ENCODE measurements around the gene KRT36. TPM values are rescaled to one million over a fixed set of nuclear protein-coding genes. Genes with fewer than 3 reads are reported as not detected.

The KRT36 gene
- polyA plus RNA-seq, 6 donors from 2014 or later = not detected

GRCh38 chr17:41529491-41529915 is 39.8 kb upstream of the KRT36 start:
- H3K4me3 Mint-ChIP-seq = peak overlapping the region in 4 of 8 donors; percentile 25 to 83 (median 53)
- H3K36me3 Mint-ChIP-seq = no peaks in the 10 kb centered on the region
- peaks cover 46 to 92% (median 74%) of the 10 kb centered on the region in 3 donors for H3K27me3 Mint-ChIP-seq
- ATAC-seq (ENCODE audit: low read depth in 2 of 2) (no peak), DNase-seq (no peak)
- peaks cover 13 to 23% (median 20%) of the 10 kb centered on the region in 3 donors for H3K4me1 Mint-ChIP-seq
- no peak overlapping the region for H3K27ac Mint-ChIP-seq
- H3K9me3 Mint-ChIP-seq = peaks cover 0 to 4% (median 0%) of the 10 kb centered on the region in 7 donors

- H3K9me3 Mint-ChIP-seq = peaks cover 0 to 4% (median 0%) of the 10 kb centered on the region in 7 donors
- peak overlapping the region in 6 of 8 donors; percentile 38 to 86 (median 74) for H3K4me3 Mint-ChIP-seq
- no peak overlapping the region for H3K27ac Mint-ChIP-seq
- peaks cover 42 to 93% (median 73%) of the 10 kb centered on the region in 3 donors for H3K27me3 Mint-ChIP-seq
- H3K36me3 Mint-ChIP-seq = no peaks in the 10 kb centered on the region
- no peak for DNase-seq
- ATAC-seq (ENCODE audit: low read depth in 2 of 2) = no peak
- peaks cover 13 to 23% (median 20%) of the 10 kb centered on the region in 3 donors for H3K4me1 Mint-ChIP-seq
Measured at GRCh38 chr17:41528959-41529353, 39.2 kb upstream of the KRT36 start.

GRCh38 chr17:41527063-41528023 is 37.6 kb upstream of the KRT36 start:
- H3K27me3 Mint-ChIP-seq = peaks cover 46 to 87% (median 59%) of the 10 kb centered on the region in 3 donors
- peaks cover 0 to 4% (median 0%) of the 10 kb centered on the region in 7 donors for H3K9me3 Mint-ChIP-seq
- H3K4me3 Mint-ChIP-seq = peak overlapping the region; percentile 15 to 85 (median 58)
- H3K27ac Mint-ChIP-seq = no peak overlapping the region
- ATAC-seq (ENCODE audit: low read depth in 2 of 2) (peak; percentile 28 to 49), DNase-seq (no peak)
- H3K36me3 Mint-ChIP-seq = no peaks in the 10 kb centered on the region
- peaks cover 13 to 23% (median 20%) of the 10 kb centered on the region in 3 donors for H3K4me1 Mint-ChIP-seq

- no peaks in the 10 kb centered on the region for H3K36me3 Mint-ChIP-seq
- no peak overlapping the region for H3K27ac Mint-ChIP-seq
- H3K4me3 Mint-ChIP-seq = no peak overlapping the region
- H3K9me3 Mint-ChIP-seq = peaks cover 0 to 4% (median 0%) of the 10 kb centered on the region in 7 donors
- no peak for ATAC-seq (ENCODE audit: low read depth in 2 of 2)
- H3K27me3 Mint-ChIP-seq = peaks cover 26 to 78% (median 40%) of the 10 kb centered on the region in 3 donors
- no peak for DNase-seq
- peaks cover 11 to 22% (median 16%) of the 10 kb centered on the region in 3 donors for H3K4me1 Mint-ChIP-seq
Measured at GRCh38 chr17:41524261-41524660, 34.6 kb upstream of the KRT36 start.

GRCh38 chr17:41523787-41524186 is 34.1 kb upstream of the KRT36 start:
- ATAC-seq (ENCODE audit: low read depth in 2 of 2) = no peak
- peak overlapping the region in 1 of 8 donors; percentile 22 for H3K4me3 Mint-ChIP-seq
- H3K9me3 Mint-ChIP-seq = peaks cover 0 to 4% (median 0%) of the 10 kb centered on the region in 7 donors
- peaks cover 8 to 18% (median 11%) of the 10 kb centered on the region in 3 donors for H3K4me1 Mint-ChIP-seq
- no peaks in the 10 kb centered on the region for H3K36me3 Mint-ChIP-seq
- H3K27me3 Mint-ChIP-seq = peaks cover 22 to 78% (median 40%) of the 10 kb centered on the region in 3 donors
- no peak for DNase-seq
- H3K27ac Mint-ChIP-seq = peak overlapping the region in 1 of 6 donors; percentile 81

- Mint-ChIP-seq H3K9me3 (peaks cover 0 to 4% (median 0%) of the 10 kb centered on the region in 7 donors), H3K4me3 (no peak overlapping the region), H3K27me3 (peaks cover 22 to 78% (median 39%) of the 10 kb centered on the region in 3 donors), H3K27ac (no peak overlapping the region), H3K36me3 (no peaks in the 10 kb centered on the region), H3K4me1 (peaks cover 4 to 12% (median 7%) of the 10 kb centered on the region in 3 donors)
- DNase-seq = no peak
- no peak for ATAC-seq (ENCODE audit: low read depth in 2 of 2)
Measured at GRCh38 chr17:41523225-41523593, 33.5 kb upstream of the KRT36 start.

- Mint-ChIP-seq H3K9me3 (peaks cover 0 to 4% (median 0%) of the 10 kb centered on the region in 7 donors), H3K4me3 (no peak overlapping the region), H3K27ac (no peak overlapping the region), H3K36me3 (no peaks in the 10 kb centered on the region), H3K4me1 (peaks cover 4 to 7% (median 7%) of the 10 kb centered on the region in 3 donors), H3K27me3 (peaks cover 22 to 73% (median 35%) of the 10 kb centered on the region in 3 donors)
- no peak for ATAC-seq (ENCODE audit: low read depth in 2 of 2)
- DNase-seq = no peak
Measured at GRCh38 chr17:41522301-41523224, 32.9 kb upstream of the KRT36 start.

GRCh38 chr17:41521574-41522261 is 32.0 kb upstream of the KRT36 start:
- Mint-ChIP-seq H3K9me3 (peaks cover 0 to under 1% (median 0%) of the 10 kb centered on the region in 7 donors), H3K4me1 (no peaks in the 10 kb centered on the region), H3K36me3 (no peaks in the 10 kb centered on the region), H3K27ac (no peak overlapping the region), H3K4me3 (no peak overlapping the region), H3K27me3 (peaks cover 22 to 72% (median 34%) of the 10 kb centered on the region in 3 donors)
- ATAC-seq (ENCODE audit: low read depth in 2 of 2) (no peak), DNase-seq (no peak)

GRCh38 chr17:41520821-41521521 is 31.3 kb upstream of the KRT36 start:
- Mint-ChIP-seq H3K4me3 (no peak overlapping the region), H3K9me3 (no peaks in the 10 kb centered on the region), H3K4me1 (no peaks in the 10 kb centered on the region), H3K36me3 (no peaks in the 10 kb centered on the region), H3K27ac (no peak overlapping the region), H3K27me3 (peaks cover 19 to 70% (median 38%) of the 10 kb centered on the region in 3 donors)
- no peak for DNase-seq
- ATAC-seq (ENCODE audit: low read depth in 2 of 2) = no peak

GRCh38 chr17:41519501-41520224 is 30.0 kb upstream of the KRT36 start:
- Mint-ChIP-seq H3K27ac (no peak overlapping the region), H3K4me1 (no peaks in the 10 kb centered on the region), H3K27me3 (peaks cover 17 to 66% (median 33%) of the 10 kb centered on the region in 3 donors), H3K9me3 (no peaks in the 10 kb centered on the region), H3K4me3 (no peak overlapping the region), H3K36me3 (no peaks in the 10 kb centered on the region)
- ATAC-seq (ENCODE audit: low read depth in 2 of 2) (no peak), DNase-seq (no peak)

- Mint-ChIP-seq H3K36me3 (no peaks in the 10 kb centered on the region), H3K4me3 (no peak within 1 kb of the TSS), H3K27ac (peak within 1 kb of the TSS in 1 of 6 donors; percentile 35), H3K9me3 (no peaks in the 10 kb centered on the region), H3K4me1 (no peaks in the 10 kb centered on the region), H3K27me3 (peaks cover 15 to 58% (median 33%) of the 10 kb centered on the region in 3 donors)
- ATAC-seq (ENCODE audit: low read depth in 2 of 2) (no peak), DNase-seq (no peak)
Measured at GRCh38 chr17:41518789-41519449, 29.2 kb upstream of the KRT36 start, which contains the start of gene KRT15. TSS of gene KRT15 (minus strand) at chr17:41518890. CDS start at chr17:41518827, 63 bp downstream.
